K562 (cell line): Measurements from ENCODE around the gene ACO2. TPM values are rescaled to one million over a fixed set of nuclear protein-coding genes. Genes with fewer than 3 reads are reported as not detected.
A peak's percentile ranks its signal among the peaks of the same experiment; 100 is the strongest.

ENCODE experiments used
- CEBPB ChIP-seq: fragments of 450-650 bp; IDR thresholded peaks from 2 replicates; pipeline ENCODE4 v1.6.1; 2016; ENCODE audit warnings: missing genetic modification characterization, missing compliant biosample characterization
- GTF2A2 ChIP-seq: IDR thresholded peaks from 2 replicates; pipeline ENCODE4 v1.6.1; 2016; ENCODE audit warnings: mild to moderate bottlenecking, missing genetic modification characterization, missing compliant biosample characterization
- HNRNPK ChIP-seq: fragments of 200-400 bp; formaldehyde crosslinking; IDR thresholded peaks from one replicate; pipeline ENCODE4 v1.6.1; 2018; ENCODE audit warnings: mild to moderate bottlenecking, low read depth, low read length; ENCODE audit not compliant: poor library complexity, severe bottlenecking
- NFATC3 ChIP-seq: fragments of 450-650 bp; IDR thresholded peaks from 2 replicates; pipeline ENCODE4 v1.6.1; 2017; ENCODE audit warnings: mild to moderate bottlenecking
- RHOXF2B ChIP-seq: fragments of 250-450 bp; sonication (Bioruptor Pico); conservative IDR thresholded peaks from 2 replicates; pipeline ENCODE4 v1.5.1; 2021
- SRF ChIP-seq, 2 experiments: fragments of 250-450, 450-650 bp in 1 of 2; sonication (Bioruptor Pico) in 1 of 2; sonication (generic) in 1 of 2; formaldehyde crosslinking; IDR thresholded peaks; 2 replicates each; pipeline versions ENCODE4 v1.5.0 to v1.5.1; 2020 to 2022; ENCODE audit warnings: mild to moderate bottlenecking in 1 of 2, missing genetic modification reagents in 1 of 2
- ZNF431 ChIP-seq: sonication (generic); formaldehyde crosslinking; IDR thresholded peaks from 2 replicates; pipeline ENCODE4 v1.8.0; 2022; ENCODE audit warnings: mild to moderate bottlenecking, missing genetic modification reagents
- polyA plus RNA-seq, 8 experiments: library from polyadenylated mRNA; depleted of rRNA in 4 of 8; stranded (reverse) in 5 of 8; unstranded in 3 of 8; fragments of >200 nt; fragmentation: Nextera tagmentation in 2 of 8; fragmentation: Illumina TruSeq in 1 of 8; extraction: Ambion mirVana in 2 of 8; extraction: Trizol in 1 of 8; gene quantifications; 2 replicates each; pipeline versions ENCODE4 v1.2.1 to v1.2.3, GENCODE V29; 2011 to 2014; ENCODE audit warnings: inconsistent platforms in 1 of 8, missing spikeins in 1 of 8
- total RNA-seq, 7 experiments: library from RNA; depleted of rRNA in 6 of 7; stranded (reverse); fragments of >200 nt in 6 of 7; fragmentation: Illumina TruSeq in 2 of 7; extraction: Trizol in 2 of 7; gene quantifications; 2 replicates each; pipeline versions ENCODE4 v1.2.1 to v1.2.3, GENCODE V29; 2011 to 2021; ENCODE audit warnings: low replicate concordance in 1 of 7
- TF ChIP-seq, protein P1 (sequence below): fragments of 200-600 bp; sonication (generic); IDR thresholded peaks from one replicate; pipeline ENCODE4 v1.6.1; 2012; ENCODE audit warnings: mild to moderate bottlenecking, low read depth, low read length, inconsistent platforms
- TF ChIP-seq, protein P2 (sequence below): sonication (generic); formaldehyde crosslinking; IDR thresholded peaks from 2 replicates; pipeline ENCODE4 v1.4.0; 2020; ENCODE audit warnings: mild to moderate bottlenecking, missing genetic modification reagents
- TF ChIP-seq, protein P3 (sequence below): fragments of 450-650 bp; formaldehyde crosslinking; IDR thresholded peaks from 2 replicates; pipeline ENCODE4 v1.4.0; 2020; ENCODE audit warnings: mild to moderate bottlenecking, moderate library complexity

The ACO2 gene
- total and polyA plus RNA-seq, 9 of the 15 experiments (the other 6 are each of a cell fraction or from before 2014, with no cell fraction given): 16.2 to 119 (median 43.2) TPM

DNA sequence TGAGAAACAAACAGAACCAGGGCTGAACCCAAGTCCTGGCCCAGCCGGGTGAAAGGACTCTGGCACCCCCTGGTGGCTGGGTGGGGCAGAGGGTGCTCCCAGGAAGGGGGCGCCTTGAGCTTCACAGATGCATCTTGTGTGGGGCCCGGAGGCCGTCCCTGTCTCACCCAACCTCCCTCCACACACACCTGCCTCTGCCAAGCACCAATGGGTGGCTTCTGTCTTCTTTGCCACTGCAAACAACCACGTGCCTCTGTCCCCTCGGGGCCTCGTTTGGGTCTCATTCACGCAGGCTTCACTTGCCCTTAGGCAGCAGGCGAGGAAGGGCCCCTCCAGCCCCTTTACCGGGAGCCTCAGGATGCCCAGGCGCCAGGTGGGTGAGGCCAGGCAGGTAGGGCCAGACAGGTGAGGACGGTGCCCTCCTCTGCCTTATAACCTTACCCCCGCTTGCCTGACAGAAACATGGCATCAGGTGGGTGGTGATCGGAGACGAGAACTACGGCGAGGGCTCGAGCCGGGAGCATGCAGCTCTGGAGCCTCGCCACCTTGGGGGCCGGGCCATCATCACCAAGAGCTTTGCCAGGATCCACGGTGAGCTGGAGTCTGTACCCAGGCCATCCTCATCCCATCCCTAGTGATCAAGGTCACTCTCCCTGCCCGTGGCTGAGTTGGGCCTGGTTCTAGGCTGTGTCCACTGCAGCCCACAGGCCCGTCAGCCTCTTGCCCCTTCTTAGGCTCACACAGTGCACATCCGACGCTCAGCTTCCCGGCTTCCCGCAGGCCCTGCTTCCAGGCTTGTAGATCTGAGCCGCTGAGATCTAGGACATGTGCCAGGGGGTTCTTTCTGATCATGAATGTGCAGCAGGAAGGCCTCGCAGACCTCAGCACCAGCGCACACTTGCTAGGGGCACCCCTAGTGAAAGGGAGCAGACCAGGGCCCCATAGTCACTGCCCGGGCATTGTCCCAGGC is 58.2 kb downstream of the ACO2 start (continued):
- TF ChIP-seq SRF (CRISPR knock-in tag; IDR thresholded peaks at IDR 0.05) (no peak), CEBPB (tag) (no peak), RHOXF2B (CRISPR knock-in tag) (no peak), GTF2A2 (tag) (no peak), ZNF431 (CRISPR knock-in tag) (no peak), HNRNPK (no peak), NFATC3 (no peak)
- TF ChIP-seq, protein P1, sequence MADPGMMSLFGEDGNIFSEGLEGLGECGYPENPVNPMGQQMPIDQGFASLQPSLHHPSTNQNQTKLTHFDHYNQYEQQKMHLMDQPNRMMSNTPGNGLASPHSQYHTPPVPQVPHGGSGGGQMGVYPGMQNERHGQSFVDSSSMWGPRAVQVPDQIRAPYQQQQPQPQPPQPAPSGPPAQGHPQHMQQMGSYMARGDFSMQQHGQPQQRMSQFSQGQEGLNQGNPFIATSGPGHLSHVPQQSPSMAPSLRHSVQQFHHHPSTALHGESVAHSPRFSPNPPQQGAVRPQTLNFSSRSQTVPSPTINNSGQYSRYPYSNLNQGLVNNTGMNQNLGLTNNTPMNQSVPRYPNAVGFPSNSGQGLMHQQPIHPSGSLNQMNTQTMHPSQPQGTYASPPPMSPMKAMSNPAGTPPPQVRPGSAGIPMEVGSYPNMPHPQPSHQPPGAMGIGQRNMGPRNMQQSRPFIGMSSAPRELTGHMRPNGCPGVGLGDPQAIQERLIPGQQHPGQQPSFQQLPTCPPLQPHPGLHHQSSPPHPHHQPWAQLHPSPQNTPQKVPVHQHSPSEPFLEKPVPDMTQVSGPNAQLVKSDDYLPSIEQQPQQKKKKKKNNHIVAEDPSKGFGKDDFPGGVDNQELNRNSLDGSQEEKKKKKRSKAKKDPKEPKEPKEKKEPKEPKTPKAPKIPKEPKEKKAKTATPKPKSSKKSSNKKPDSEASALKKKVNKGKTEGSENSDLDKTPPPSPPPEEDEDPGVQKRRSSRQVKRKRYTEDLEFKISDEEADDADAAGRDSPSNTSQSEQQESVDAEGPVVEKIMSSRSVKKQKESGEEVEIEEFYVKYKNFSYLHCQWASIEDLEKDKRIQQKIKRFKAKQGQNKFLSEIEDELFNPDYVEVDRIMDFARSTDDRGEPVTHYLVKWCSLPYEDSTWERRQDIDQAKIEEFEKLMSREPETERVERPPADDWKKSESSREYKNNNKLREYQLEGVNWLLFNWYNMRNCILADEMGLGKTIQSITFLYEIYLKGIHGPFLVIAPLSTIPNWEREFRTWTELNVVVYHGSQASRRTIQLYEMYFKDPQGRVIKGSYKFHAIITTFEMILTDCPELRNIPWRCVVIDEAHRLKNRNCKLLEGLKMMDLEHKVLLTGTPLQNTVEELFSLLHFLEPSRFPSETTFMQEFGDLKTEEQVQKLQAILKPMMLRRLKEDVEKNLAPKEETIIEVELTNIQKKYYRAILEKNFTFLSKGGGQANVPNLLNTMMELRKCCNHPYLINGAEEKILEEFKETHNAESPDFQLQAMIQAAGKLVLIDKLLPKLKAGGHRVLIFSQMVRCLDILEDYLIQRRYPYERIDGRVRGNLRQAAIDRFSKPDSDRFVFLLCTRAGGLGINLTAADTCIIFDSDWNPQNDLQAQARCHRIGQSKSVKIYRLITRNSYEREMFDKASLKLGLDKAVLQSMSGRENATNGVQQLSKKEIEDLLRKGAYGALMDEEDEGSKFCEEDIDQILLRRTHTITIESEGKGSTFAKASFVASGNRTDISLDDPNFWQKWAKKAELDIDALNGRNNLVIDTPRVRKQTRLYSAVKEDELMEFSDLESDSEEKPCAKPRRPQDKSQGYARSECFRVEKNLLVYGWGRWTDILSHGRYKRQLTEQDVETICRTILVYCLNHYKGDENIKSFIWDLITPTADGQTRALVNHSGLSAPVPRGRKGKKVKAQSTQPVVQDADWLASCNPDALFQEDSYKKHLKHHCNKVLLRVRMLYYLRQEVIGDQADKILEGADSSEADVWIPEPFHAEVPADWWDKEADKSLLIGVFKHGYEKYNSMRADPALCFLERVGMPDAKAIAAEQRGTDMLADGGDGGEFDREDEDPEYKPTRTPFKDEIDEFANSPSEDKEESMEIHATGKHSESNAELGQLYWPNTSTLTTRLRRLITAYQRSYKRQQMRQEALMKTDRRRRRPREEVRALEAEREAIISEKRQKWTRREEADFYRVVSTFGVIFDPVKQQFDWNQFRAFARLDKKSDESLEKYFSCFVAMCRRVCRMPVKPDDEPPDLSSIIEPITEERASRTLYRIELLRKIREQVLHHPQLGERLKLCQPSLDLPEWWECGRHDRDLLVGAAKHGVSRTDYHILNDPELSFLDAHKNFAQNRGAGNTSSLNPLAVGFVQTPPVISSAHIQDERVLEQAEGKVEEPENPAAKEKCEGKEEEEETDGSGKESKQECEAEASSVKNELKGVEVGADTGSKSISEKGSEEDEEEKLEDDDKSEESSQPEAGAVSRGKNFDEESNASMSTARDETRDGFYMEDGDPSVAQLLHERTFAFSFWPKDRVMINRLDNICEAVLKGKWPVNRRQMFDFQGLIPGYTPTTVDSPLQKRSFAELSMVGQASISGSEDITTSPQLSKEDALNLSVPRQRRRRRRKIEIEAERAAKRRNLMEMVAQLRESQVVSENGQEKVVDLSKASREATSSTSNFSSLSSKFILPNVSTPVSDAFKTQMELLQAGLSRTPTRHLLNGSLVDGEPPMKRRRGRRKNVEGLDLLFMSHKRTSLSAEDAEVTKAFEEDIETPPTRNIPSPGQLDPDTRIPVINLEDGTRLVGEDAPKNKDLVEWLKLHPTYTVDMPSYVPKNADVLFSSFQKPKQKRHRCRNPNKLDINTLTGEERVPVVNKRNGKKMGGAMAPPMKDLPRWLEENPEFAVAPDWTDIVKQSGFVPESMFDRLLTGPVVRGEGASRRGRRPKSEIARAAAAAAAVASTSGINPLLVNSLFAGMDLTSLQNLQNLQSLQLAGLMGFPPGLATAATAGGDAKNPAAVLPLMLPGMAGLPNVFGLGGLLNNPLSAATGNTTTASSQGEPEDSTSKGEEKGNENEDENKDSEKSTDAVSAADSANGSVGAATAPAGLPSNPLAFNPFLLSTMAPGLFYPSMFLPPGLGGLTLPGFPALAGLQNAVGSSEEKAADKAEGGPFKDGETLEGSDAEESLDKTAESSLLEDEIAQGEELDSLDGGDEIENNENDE: peak; percentile 60
- TF ChIP-seq, protein P2, sequence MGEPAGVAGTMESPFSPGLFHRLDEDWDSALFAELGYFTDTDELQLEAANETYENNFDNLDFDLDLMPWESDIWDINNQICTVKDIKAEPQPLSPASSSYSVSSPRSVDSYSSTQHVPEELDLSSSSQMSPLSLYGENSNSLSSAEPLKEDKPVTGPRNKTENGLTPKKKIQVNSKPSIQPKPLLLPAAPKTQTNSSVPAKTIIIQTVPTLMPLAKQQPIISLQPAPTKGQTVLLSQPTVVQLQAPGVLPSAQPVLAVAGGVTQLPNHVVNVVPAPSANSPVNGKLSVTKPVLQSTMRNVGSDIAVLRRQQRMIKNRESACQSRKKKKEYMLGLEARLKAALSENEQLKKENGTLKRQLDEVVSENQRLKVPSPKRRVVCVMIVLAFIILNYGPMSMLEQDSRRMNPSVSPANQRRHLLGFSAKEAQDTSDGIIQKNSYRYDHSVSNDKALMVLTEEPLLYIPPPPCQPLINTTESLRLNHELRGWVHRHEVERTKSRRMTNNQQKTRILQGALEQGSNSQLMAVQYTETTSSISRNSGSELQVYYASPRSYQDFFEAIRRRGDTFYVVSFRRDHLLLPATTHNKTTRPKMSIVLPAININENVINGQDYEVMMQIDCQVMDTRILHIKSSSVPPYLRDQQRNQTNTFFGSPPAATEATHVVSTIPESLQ (CRISPR knock-in tag): no peak
- TF ChIP-seq, protein P3, sequence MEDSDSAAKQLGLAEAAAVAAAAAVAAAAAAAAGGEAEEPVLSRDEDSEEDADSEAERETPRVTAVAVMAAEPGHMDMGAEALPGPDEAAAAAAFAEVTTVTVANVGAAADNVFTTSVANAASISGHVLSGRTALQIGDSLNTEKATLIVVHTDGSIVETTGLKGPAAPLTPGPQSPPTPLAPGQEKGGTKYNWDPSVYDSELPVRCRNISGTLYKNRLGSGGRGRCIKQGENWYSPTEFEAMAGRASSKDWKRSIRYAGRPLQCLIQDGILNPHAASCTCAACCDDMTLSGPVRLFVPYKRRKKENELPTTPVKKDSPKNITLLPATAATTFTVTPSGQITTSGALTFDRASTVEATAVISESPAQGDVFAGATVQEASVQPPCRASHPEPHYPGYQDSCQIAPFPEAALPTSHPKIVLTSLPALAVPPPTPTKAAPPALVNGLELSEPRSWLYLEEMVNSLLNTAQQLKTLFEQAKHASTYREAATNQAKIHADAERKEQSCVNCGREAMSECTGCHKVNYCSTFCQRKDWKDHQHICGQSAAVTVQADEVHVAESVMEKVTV: peak; percentile 36
